ENCODE results near the gene MSRB1. TPM values are rescaled to one million over a fixed set of nuclear protein-coding genes. Genes with fewer than 3 reads are reported as not detected.

Gene MSRB1
- total and polyA plus RNA-seq, 8 donors = 6.2 to 68.5 (median 31.2) TPM; not detected in 1

DNA sequence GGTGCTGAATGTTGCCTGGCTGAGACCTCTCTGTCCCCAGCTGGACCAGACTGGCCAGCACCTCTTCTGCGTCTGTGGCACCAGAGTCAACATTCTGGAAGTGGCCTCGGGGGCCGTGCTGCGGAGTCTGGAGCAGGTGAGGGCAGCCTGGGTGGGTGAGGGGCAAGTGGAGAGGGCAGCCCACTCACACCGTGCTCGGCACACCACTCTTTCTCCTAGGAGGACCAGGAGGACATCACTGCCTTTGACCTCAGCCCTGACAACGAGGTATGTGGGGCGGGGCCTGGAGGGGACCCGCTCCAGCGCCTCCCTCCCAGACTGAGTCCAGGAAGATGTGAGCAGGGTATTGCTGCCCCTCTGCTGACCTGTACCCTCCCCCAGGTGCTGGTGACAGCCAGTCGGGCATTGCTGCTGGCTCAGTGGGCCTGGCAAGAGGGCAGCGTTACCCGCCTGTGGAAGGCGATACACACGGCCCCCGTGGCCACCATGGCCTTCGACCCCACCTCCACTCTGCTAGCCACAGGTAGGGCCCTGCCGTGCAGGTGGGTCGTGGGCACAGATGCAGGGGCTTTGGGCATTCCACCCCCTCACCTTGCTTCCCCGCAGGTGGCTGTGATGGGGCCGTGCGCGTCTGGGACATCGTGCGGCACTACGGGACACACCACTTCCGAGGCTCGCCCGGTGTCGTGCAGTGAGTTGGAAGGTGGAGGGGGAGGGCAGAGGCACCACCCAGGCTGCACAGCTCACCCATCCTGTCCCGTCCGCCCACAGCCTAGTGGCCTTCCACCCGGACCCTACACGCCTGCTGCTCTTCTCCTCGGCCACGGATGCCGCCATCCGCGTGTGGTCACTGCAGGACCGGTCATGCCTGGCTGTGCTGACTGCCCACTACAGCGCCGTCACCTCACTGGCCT, 31.4 kb upstream of the MSRB1 start:
- Histone ChIP-seq H3K9me3 (no peaks in the 10 kb centered on the region), H3K27me3 (peaks cover 0 to 53% (median 11%) of the 10 kb centered on the region in 3 donors), H3K36me3 (peaks cover 43 to 53% (median 52%) of the 10 kb centered on the region in 4 donors), H3K4me3 (no peak overlapping the region), H3K4me1 (peaks cover 24 to 49% (median 44%) of the 10 kb centered on the region in 4 donors), H3K27ac (no peak overlapping the region)
- TF ChIP-seq EP300 (IDR thresholded peaks at IDR 0.05) (no peak), POLR2AphosphoS5 (IDR thresholded peaks at IDR 0.05) (no peak), POLR2A (IDR thresholded peaks at IDR 0.05) (no peak), CTCF (IDR thresholded peaks at IDR 0.05) (no peak)
- intact Hi-C loops (cut with DNase I; ENCODE audit: low total_unique reads) = no loop called here
- no peak for DNase-seq
- 92 to 95% (median 93%) methylated on average over 30 to 42 of the region's 42 CpGs for WGBS, 5 donors

GRCh38 chr16:1973461-1974156, 30.6 kb upstream of the MSRB1 start:
- no peak for DNase-seq
- Histone ChIP-seq H3K27me3 (peaks cover 0 to 45% (median 3%) of the 10 kb centered on the region in 3 donors), H3K4me1 (peaks cover 21 to 44% (median 36%) of the 10 kb centered on the region in 4 donors), H3K27ac (no peak overlapping the region), H3K9me3 (no peaks in the 10 kb centered on the region), H3K36me3 (peaks cover 43 to 49% (median 48%) of the 10 kb centered on the region in 4 donors), H3K4me3 (peak overlapping the region in 2 of 4 donors; percentile 97 to 99)
- TF ChIP-seq POLR2AphosphoS5 (IDR thresholded peaks at IDR 0.05) (no peak), CTCF (IDR thresholded peaks at IDR 0.05) (no peak), POLR2A (IDR thresholded peaks at IDR 0.05) (no peak), EP300 (IDR thresholded peaks at IDR 0.05) (no peak)
- 89 to 93% (median 91%) methylated on average over 14 to 16 of the region's 16 CpGs for WGBS, 5 donors
- intact Hi-C loops (cut with DNase I; ENCODE audit: low total_unique reads) = no loop called here

- peak in 1 of 2 donors; percentile 53 for DNase-seq
- peaks cover 20 to 41% (median 31%) of the 10 kb centered on the region in 4 donors for H3K4me1 ChIP-seq
- peak overlapping the region; percentile 97 to 100 (median 100) for H3K4me3 ChIP-seq
- H3K27me3 ChIP-seq = peaks cover 0 to 34% (median 0%) of the 10 kb centered on the region in 3 donors
- intact Hi-C loops (cut with DNase I; ENCODE audit: low total_unique reads) = no loop called here
- 1 to 5% (median 2%) methylated on average over 18 to 22 of the region's 22 CpGs for WGBS, 5 donors
- H3K27ac ChIP-seq = peak overlapping the region in 3 of 5 donors; percentile 92 to 94 (median 92)
- TF ChIP-seq POLR2AphosphoS5 (IDR thresholded peaks at IDR 0.05) (no peak), POLR2A (IDR thresholded peaks at IDR 0.05) (no peak)
- H3K9me3 ChIP-seq = no peaks in the 10 kb centered on the region
- H3K36me3 ChIP-seq = peaks cover 34 to 38% (median 37%) of the 10 kb centered on the region in 4 donors
Observed at GRCh38 chr16:1972490-1972877, 29.5 kb upstream of the MSRB1 start.

- Histone ChIP-seq H3K27me3 (peaks cover 0 to 28% (median 0%) of the 10 kb centered on the region in 3 donors), H3K9me3 (no peaks in the 10 kb centered on the region), H3K27ac (peak within 1 kb of the TSS; percentile 92 to 96 (median 94)), H3K4me1 (peaks cover 20 to 41% (median 31%) of the 10 kb centered on the region in 4 donors), H3K36me3 (peaks cover 28 to 34% (median 32%) of the 10 kb centered on the region in 4 donors), H3K4me3 (peak within 1 kb of the TSS; percentile 97 to 100 (median 100))
- intact Hi-C loops (cut with DNase I; ENCODE audit: low total_unique reads) = no loop called here
- peak; percentile 94 to 98 for DNase-seq
- TF ChIP-seq POLR2AphosphoS5 (IDR thresholded peaks at IDR 0.05) (peak; percentile 98 to 100 (median 99)), POLR2A (IDR thresholded peaks at IDR 0.05) (peak in 2 of 4 donors; percentile 83 to 89), EP300 (IDR thresholded peaks at IDR 0.05) (no peak), CTCF (IDR thresholded peaks at IDR 0.05) (peak in 1 of 7 experiments; percentile 33)
- 0 to 1% (median 0%) methylated on average over 33 to 78 of the region's 78 CpGs for WGBS, 5 donors
Observed at GRCh38 chr16:1971796-1972489, 28.9 kb upstream of the MSRB1 start, which contains the start of gene TBL3. Gene TBL3 (plus strand): TSS chr16:1972053. CDS start chr16:1972165, 112 bp downstream.

All from stomach (tissue), 9 donors.